BLaER1 (cell line): ENCODE measurements around the gene RAMACL.

Source experiments
- H3K27ac ChIP-seq: shearing (Covaris generic); formaldehyde crosslinking; 2 replicates; pipeline ENCODE4 v1.8.1; 2022
- H3K27me3 ChIP-seq: shearing (Covaris generic); formaldehyde crosslinking; 2 replicates; pipeline ENCODE4 v1.8.1; 2022
- H3K36me3 ChIP-seq: shearing (Covaris generic); formaldehyde crosslinking; 2 replicates; pipeline ENCODE4 v1.8.1; 2022
- H3K4me1 ChIP-seq: shearing (Covaris generic); formaldehyde crosslinking; 2 replicates; pipeline ENCODE4 v1.8.1; 2022
- H3K4me2 ChIP-seq: shearing (Covaris generic); formaldehyde crosslinking; 2 replicates; pipeline ENCODE4 v1.8.1; 2022
- H3K4me3 ChIP-seq: shearing (Covaris generic); formaldehyde crosslinking; 2 replicates; pipeline ENCODE4 v1.8.1; 2022
- H3K9ac ChIP-seq: shearing (Covaris generic); formaldehyde crosslinking; 2 replicates; pipeline ENCODE4 v1.8.1; 2022
- H3K9me3 ChIP-seq: shearing (Covaris generic); formaldehyde crosslinking; 2 replicates; pipeline ENCODE4 v1.8.1; 2022
- H4K20me1 ChIP-seq: shearing (Covaris generic); formaldehyde crosslinking; 2 replicates; pipeline ENCODE4 v1.8.1; 2022
- Cebpa-rat ChIP-seq: shearing (Covaris generic); IDR thresholded peaks from 2 replicates; pipeline ENCODE4 v1.8.1; 2022

The RAMACL gene

DNA sequence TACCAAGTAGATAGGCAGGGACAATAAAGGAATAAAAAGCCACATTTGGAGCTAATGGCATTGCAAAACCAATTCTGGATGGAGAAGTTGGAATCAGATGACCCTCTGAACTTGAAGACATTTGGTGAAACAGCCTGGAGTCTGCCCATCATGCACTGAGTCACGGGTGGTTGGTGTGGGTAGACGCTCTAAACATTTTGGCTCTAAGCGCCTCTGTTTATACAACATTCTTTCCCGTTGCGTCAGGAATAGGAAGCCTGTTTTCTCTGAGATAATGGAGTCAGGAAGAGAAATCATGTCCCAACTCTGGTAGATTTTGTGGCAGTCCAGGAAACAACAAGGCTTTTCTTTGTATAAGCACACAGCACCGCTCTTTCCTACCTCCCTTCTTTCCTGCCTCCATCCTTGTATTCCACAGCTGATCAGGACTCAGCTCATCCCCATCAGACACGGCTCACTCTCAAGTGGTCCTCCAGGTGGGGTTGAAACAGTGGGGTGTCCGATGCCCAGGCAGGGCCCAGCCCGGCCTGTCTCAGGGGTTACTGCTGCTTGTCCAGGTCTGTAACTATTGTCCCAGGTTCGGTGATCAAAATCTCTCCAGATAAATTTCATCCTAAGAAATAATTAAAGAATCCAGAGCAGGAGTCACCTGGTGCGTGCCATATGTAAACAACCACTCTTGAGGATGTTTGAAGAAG lies 12.1 kb upstream of the RAMACL start:
- peaks cover 6% of the 10 kb centered on the region; the same call in 1 of the 2 replicates for H3K9me3 ChIP-seq
- H3K4me3 ChIP-seq: no peak overlapping the region
- H3K9ac ChIP-seq: no peak overlapping the region
- no peaks in the 10 kb centered on the region for H3K27me3 ChIP-seq
- H3K36me3 ChIP-seq: no peaks in the 10 kb centered on the region
- H3K27ac ChIP-seq: no peak overlapping the region
- peaks cover 5% of the 10 kb centered on the region; the same call in 1 of the 2 replicates for H3K4me1 ChIP-seq
- H3K4me2 ChIP-seq: no peak overlapping the region
- H4K20me1 ChIP-seq: no peaks in the 10 kb centered on the region
- no peak for TF ChIP-seq Cebpa-rat

DNA sequence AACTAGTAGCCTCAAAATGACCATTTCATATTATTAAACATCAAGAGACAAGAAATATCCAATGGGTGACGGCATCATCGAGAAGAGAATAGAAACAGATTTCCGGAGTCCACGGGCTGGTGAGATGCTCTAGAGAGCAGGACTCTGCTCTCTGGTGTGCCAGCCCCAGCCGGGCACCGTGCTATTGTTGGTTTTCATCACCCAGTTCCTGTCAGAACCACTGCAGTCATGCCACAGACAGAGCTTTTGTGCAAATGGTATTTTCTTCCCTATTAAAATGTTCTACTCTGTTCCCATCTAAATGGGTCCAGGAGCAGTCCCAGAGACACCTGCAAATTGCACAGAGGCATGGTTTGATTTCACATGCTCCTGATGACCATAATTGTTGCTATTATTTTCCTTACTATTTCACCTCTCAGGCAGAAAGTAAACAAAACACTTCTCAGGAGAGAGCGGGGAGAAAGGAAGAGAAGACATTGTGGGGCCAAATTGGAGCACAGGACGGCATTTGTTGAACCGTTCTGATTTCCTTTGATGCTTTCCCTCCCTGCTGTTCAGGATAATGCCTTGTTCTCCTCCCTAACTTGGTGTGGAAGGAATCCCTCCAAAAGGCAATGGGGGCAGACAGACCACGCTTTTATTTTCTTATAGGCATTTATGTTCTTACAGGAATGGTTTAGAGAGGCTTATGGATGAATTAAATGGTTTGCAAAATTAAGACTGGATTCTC lies 11.4 kb upstream of the RAMACL start:
- Histone ChIP-seq H3K36me3 (no peaks in the 10 kb centered on the region), H3K27ac (no peak overlapping the region), H4K20me1 (no peaks in the 10 kb centered on the region), H3K9ac (no peak overlapping the region), H3K4me3 (no peak overlapping the region), H3K4me2 (no peak overlapping the region), H3K9me3 (peaks cover 6% of the 10 kb centered on the region; the same call in 1 of the 2 replicates), H3K27me3 (no peaks in the 10 kb centered on the region), H3K4me1 (peaks cover 5% of the 10 kb centered on the region; the same call in 1 of the 2 replicates)
- TF ChIP-seq Cebpa-rat: no peak

- H3K9ac ChIP-seq: no peak overlapping the region
- no peak overlapping the region for H3K4me3 ChIP-seq
- H3K27me3 ChIP-seq: no peaks in the 10 kb centered on the region
- no peak overlapping the region for H3K27ac ChIP-seq
- no peaks in the 10 kb centered on the region for H3K36me3 ChIP-seq
- peak overlapping the region; percentile 8; the same call in 1 of the 2 replicates for H3K4me2 ChIP-seq
- no peaks in the 10 kb centered on the region for H4K20me1 ChIP-seq
- H3K4me1 ChIP-seq: peaks cover 5% of the 10 kb centered on the region; the same call in 1 of the 2 replicates
- TF ChIP-seq Cebpa-rat: no peak
- peaks cover under 1% of the 10 kb centered on the region; the same call in 1 of the 2 replicates for H3K9me3 ChIP-seq
These were observed 10.5 kb upstream of the RAMACL start for GRCh38 chr6:166596776-166597507.

DNA sequence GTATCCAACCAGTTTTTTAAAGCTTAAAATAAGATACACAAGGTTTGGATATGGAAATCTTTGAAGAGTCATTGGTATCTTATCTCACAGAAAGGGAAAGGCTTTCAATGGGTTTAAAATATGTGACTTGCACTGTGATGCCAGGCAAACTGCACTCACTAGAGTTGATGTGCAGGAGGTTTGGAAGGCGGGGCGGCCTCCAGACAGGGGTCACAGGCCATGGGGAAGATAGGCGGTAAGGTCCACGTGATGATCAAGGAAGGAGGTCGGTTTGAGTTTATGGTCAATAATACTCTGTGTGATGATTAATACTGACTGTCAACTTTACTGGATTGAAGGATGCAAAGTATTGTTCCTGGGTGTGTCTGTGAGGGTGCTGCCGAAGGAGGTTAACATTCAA lies 9.5 kb upstream of the RAMACL start:
- Histone ChIP-seq H3K27me3 (no peaks in the 10 kb centered on the region), H3K36me3 (no peaks in the 10 kb centered on the region), H4K20me1 (no peaks in the 10 kb centered on the region), H3K27ac (no peak overlapping the region), H3K9me3 (no peaks in the 10 kb centered on the region), H3K4me3 (no peak overlapping the region), H3K4me1 (peaks cover 5% of the 10 kb centered on the region; the same call in 1 of the 2 replicates), H3K4me2 (no peak overlapping the region), H3K9ac (no peak overlapping the region)
- TF ChIP-seq Cebpa-rat: no peak

DNA sequence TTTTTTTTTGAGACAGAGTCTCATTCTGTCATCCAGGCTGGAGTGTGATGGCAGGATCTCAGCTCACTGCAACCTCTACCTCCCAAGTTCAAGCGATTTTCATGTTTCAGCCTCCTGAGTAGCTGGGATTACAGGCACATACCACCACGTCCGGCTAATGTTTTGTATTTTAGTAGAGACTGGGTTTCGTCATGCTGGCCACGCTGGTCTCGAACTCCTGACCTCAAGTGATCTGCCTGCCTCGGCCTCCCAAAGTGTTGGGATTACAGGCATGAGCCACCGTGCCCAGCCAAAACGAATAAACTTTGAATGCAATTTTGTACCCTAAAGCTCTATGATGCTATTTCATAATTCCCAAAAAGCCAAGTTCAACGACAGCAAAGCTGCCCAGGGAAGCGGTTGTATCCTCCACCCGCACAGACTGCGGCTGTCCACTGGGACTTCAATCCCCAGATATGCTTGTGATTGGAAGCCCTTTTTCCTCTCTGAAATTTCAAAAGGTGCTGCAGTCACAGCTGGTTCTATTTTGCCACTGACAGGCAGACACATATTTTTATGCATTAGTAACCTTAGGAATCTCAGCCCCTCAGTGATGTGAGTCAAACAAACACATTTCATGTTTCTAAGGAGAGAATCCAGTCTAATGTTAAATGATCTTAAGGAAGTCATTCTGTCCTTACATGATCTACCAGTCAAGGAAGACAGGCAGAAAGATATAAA lies 8.7 kb upstream of the RAMACL start:
- Histone ChIP-seq H3K9me3 (no peaks in the 10 kb centered on the region), H4K20me1 (no peaks in the 10 kb centered on the region; the same call in 1 of the 2 replicates), H3K4me2 (no peak overlapping the region), H3K27me3 (no peaks in the 10 kb centered on the region), H3K36me3 (no peaks in the 10 kb centered on the region), H3K9ac (no peak overlapping the region), H3K4me1 (peaks cover 11% of the 10 kb centered on the region), H3K4me3 (no peak overlapping the region), H3K27ac (no peak overlapping the region)
- TF ChIP-seq Cebpa-rat: no peak

- Histone ChIP-seq H3K9me3 (no peaks in the 10 kb centered on the region), H3K36me3 (no peaks in the 10 kb centered on the region), H3K27ac (no peak overlapping the region), H4K20me1 (peaks cover 8% of the 10 kb centered on the region; the same call in 1 of the 2 replicates), H3K4me1 (peaks cover 35% of the 10 kb centered on the region), H3K9ac (no peak overlapping the region), H3K4me3 (no peak overlapping the region), H3K4me2 (no peak overlapping the region), H3K27me3 (no peaks in the 10 kb centered on the region)
- no peak for TF ChIP-seq Cebpa-rat
These were observed 6.3 kb upstream of the RAMACL start for GRCh38 chr6:166592821-166593220.

GRCh38 chr6:166591961-166592520 lies 5.6 kb upstream of the RAMACL start:
- Histone ChIP-seq H3K9ac (no peak overlapping the region), H3K4me1 (peaks cover 40% of the 10 kb centered on the region)

DNA sequence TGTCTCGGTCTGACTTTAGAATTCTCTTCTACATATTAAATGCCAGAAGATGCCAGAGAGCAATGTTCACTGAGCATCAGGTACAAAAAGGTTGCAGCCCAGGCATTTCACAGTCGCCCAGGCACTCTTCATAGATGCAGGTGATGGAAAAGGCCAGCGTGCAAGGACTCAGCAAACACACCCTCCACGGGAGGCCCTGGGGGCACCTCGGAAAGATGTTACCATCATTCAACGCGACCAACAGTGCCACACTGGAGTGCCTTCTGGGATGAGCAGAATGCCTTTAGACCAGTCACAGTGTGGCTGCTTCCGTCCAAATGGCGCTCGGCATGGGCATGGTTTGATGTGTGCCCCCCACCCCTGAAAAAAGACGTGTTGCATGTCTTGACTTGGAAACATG lies 4.5 kb upstream of the RAMACL start:
- Histone ChIP-seq H3K4me3 (no peak overlapping the region), H3K27ac (no peak overlapping the region), H3K4me1 (peaks cover 43% of the 10 kb centered on the region), H3K9ac (no peak overlapping the region), H3K27me3 (no peaks in the 10 kb centered on the region), H4K20me1 (peaks cover 8% of the 10 kb centered on the region; the same call in 1 of the 2 replicates), H3K9me3 (no peaks in the 10 kb centered on the region), H3K36me3 (no peaks in the 10 kb centered on the region), H3K4me2 (no peak overlapping the region)
- TF ChIP-seq Cebpa-rat: no peak

More at GRCh38 chr6:166591961-166592520, 5.6 kb upstream of the RAMACL start:
- Histone ChIP-seq H3K27ac (no peak overlapping the region), H3K9me3 (no peaks in the 10 kb centered on the region), H4K20me1 (peaks cover 8% of the 10 kb centered on the region; the same call in 1 of the 2 replicates), H3K4me3 (no peak overlapping the region), H3K27me3 (no peaks in the 10 kb centered on the region), H3K4me2 (no peak overlapping the region), H3K36me3 (no peaks in the 10 kb centered on the region)
- no peak for TF ChIP-seq Cebpa-rat
